Measurements from ENCODE around the gene POLR3E.

The POLR3E gene

GRCh38 chr16:22374311-22375116 lies 77.3 kb downstream of the POLR3E start, which contains the start of gene CDR2:
Gene CDR2 (minus strand): TSS chr16:22374619. CDS start chr16:22374309, 310 bp downstream.
- H3K4ac ChIP-seq (ENCODE audit: low read depth, low read length), result peak within 1 kb of the TSS; percentile 96
- no peak within 1 kb of the TSS for H4K8ac ChIP-seq (ENCODE audit: low read depth, low read length)
- H4K5ac ChIP-seq (ENCODE audit: low read length), result no peak within 1 kb of the TSS
- no CpG with 5 or more reads among the region's 96 CpGs for WGBS (ENCODE audit: extremely low coverage, insufficient coverage, low lambda C conversion rate)
- H2BK5ac ChIP-seq (ENCODE audit: low read length), result peak within 1 kb of the TSS; percentile 67
- H3K23ac ChIP-seq (ENCODE audit: low read length), result peak within 1 kb of the TSS; percentile 75
- no peaks in the 10 kb centered on the region for H3K4me1 ChIP-seq (ENCODE audit: control insufficient read depth, low read depth, low read length)
- DNase-seq, result peak; percentile 98
- peak within 1 kb of the TSS; percentile 75 for H3K4me3 ChIP-seq (ENCODE audit: low read length)
- H2AK5ac ChIP-seq (ENCODE audit: low read length), result no peak within 1 kb of the TSS
- no peaks in the 10 kb centered on the region for H3K36me3 ChIP-seq (ENCODE audit: control insufficient read depth, insufficient read depth, low read length)
- H3K27ac ChIP-seq (ENCODE audit: low read depth, low read length), result peak within 1 kb of the TSS; percentile 81
- H2BK120ac ChIP-seq (ENCODE audit: low read depth, low read length), result peak within 1 kb of the TSS; percentile 49
- peak within 1 kb of the TSS; percentile 99 for H3K4me2 ChIP-seq (ENCODE audit: low read length)
- peak within 1 kb of the TSS; percentile 86 for H3K9ac ChIP-seq (ENCODE audit: low read length)
- H2BK15ac ChIP-seq (replicated peaks; ENCODE audit: low read depth), result no peak within 1 kb of the TSS
- peak within 1 kb of the TSS; percentile 99 for H3K18ac ChIP-seq (ENCODE audit: low read length)
- peak within 1 kb of the TSS; percentile 96 for H3K56ac ChIP-seq (ENCODE audit: low read length)
- peaks cover 12% of the 10 kb centered on the region for H3K79me1 ChIP-seq (ENCODE audit: low read length)
- H3K27me3 ChIP-seq (ENCODE audit: insufficient read depth, low read length, poor library complexity), result no peaks in the 10 kb centered on the region
- peaks cover 19% of the 10 kb centered on the region for H3K79me2 ChIP-seq (ENCODE audit: control insufficient read depth, insufficient read depth, low read length)

DNA sequence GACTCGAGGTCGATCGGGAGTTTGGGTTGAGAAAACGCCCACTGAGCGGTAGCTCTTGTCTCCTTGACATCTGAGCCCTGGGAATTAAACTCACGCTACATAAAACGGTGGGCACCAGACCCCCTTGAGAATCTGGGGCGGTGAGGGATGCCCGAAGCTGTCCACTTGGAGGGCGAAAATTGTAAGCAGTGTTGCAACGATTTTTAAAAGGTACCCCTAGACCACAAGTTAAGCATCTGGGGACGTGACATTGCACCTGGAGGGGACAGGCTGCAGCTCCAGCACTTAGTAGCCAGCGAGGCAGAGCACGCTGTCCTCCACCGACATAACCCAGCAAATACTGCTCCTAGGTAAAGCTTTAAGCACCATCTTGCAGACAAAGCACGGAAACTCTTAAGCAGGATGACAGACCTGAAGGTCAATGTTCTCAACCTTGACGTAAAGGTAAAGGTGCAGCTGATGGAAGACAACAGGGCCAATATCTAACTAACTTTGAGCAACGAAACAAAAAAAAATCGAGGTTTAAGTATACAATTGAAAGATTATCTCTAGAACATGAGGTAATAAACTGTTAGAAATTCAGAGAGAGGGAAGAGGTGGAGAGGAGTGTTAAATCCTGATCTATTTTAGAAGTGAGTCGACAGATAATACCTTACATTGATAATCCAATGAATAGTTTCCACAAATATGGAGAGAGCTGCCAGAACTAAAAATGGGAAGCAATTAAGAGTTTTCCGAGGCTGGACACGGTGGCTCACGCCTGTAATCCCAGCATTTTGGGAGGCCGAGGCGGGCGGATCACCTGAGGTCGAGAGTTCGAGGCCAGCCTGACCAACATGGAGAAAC lies 78.1 kb downstream of the POLR3E start:
- Histone ChIP-seq H3K79me1 (ENCODE audit: low read length) (peaks cover 11% of the 10 kb centered on the region), H3K36me3 (ENCODE audit: control insufficient read depth, insufficient read depth, low read length) (no peaks in the 10 kb centered on the region), H4K5ac (ENCODE audit: low read length) (no peak overlapping the region), H3K18ac (ENCODE audit: low read length) (no peak overlapping the region), H3K27ac (ENCODE audit: low read depth, low read length) (no peak overlapping the region), H3K4me2 (ENCODE audit: low read length) (peak overlapping the region; percentile 99), H3K4me3 (ENCODE audit: low read length) (peak overlapping the region; percentile 72), H3K27me3 (ENCODE audit: insufficient read depth, low read length, poor library complexity) (no peaks in the 10 kb centered on the region), H3K4me1 (ENCODE audit: control insufficient read depth, low read depth, low read length) (no peaks in the 10 kb centered on the region), H2BK120ac (ENCODE audit: low read depth, low read length) (no peak overlapping the region), H3K9ac (ENCODE audit: low read length) (peak overlapping the region; percentile 86), H2BK5ac (ENCODE audit: low read length) (no peak overlapping the region), H2AK5ac (ENCODE audit: low read length) (no peak overlapping the region), H3K23ac (ENCODE audit: low read length) (no peak overlapping the region), H3K4ac (ENCODE audit: low read depth, low read length) (no peak overlapping the region), H4K8ac (ENCODE audit: low read depth, low read length) (no peak overlapping the region), H3K56ac (ENCODE audit: low read length) (peak overlapping the region; percentile 96), H2BK15ac (replicated peaks; ENCODE audit: low read depth) (no peak overlapping the region), H3K79me2 (ENCODE audit: control insufficient read depth, insufficient read depth, low read length) (peaks cover 17% of the 10 kb centered on the region)
- peak; percentile 41 for DNase-seq
- no CpG with 5 or more reads among the region's 28 CpGs for WGBS (ENCODE audit: extremely low coverage, insufficient coverage, low lambda C conversion rate)

DNA sequence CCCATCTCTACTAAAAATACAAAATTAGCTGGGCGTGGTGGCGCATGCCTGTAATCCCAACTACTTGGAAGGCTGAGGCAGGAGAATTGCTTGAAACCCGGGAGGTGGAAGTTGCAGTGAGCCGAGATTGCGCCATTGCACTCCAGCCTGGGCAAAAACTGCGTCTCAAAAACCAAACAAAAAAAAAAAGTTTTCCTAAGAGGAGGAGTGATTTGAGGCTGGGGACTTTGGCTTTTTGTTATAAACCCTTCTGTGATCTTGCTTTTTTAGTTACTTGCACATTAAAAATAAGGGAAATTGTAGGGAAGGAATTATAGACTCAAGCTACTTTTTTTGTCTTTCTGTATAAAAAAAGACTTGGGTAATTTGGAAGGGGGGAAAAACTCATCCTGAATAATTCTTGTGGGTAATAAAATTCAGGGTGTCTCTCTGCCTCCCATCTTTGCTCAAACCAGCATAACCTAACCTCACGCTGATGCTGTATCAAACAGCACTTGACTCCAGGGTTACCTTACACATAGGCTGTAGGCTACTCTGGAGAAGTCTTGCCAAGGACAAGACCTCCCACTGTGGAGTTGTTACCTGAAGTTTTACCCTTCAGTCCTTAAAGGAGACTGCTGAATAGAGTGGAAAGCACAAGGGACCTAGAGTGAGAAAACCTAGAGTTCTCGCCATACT lies 78.9 kb downstream of the POLR3E start:
- Histone ChIP-seq H2BK5ac (ENCODE audit: low read length) (no peak overlapping the region), H4K5ac (ENCODE audit: low read length) (no peak overlapping the region), H3K4me3 (ENCODE audit: low read length) (no peak overlapping the region), H2BK15ac (replicated peaks; ENCODE audit: low read depth) (no peak overlapping the region), H3K18ac (ENCODE audit: low read length) (no peak overlapping the region), H4K8ac (ENCODE audit: low read depth, low read length) (no peak overlapping the region), H3K27me3 (ENCODE audit: insufficient read depth, low read length, poor library complexity) (no peaks in the 10 kb centered on the region), H3K79me2 (ENCODE audit: control insufficient read depth, insufficient read depth, low read length) (peaks cover 16% of the 10 kb centered on the region), H2AK5ac (ENCODE audit: low read length) (no peak overlapping the region), H3K9ac (ENCODE audit: low read length) (no peak overlapping the region), H3K23ac (ENCODE audit: low read length) (no peak overlapping the region), H3K79me1 (ENCODE audit: low read length) (peaks cover 10% of the 10 kb centered on the region), H3K36me3 (ENCODE audit: control insufficient read depth, insufficient read depth, low read length) (no peaks in the 10 kb centered on the region), H2BK120ac (ENCODE audit: low read depth, low read length) (no peak overlapping the region), H3K4me2 (ENCODE audit: low read length) (no peak overlapping the region), H3K56ac (ENCODE audit: low read length) (no peak overlapping the region), H3K27ac (ENCODE audit: low read depth, low read length) (no peak overlapping the region), H3K4me1 (ENCODE audit: control insufficient read depth, low read depth, low read length) (no peaks in the 10 kb centered on the region), H3K4ac (ENCODE audit: low read depth, low read length) (no peak overlapping the region)
- DNase-seq, result no peak
- no CpG with 5 or more reads among the region's 8 CpGs for WGBS (ENCODE audit: extremely low coverage, insufficient coverage, low lambda C conversion rate)

GRCh38 chr16:22379656-22380055 lies 82.4 kb downstream of the POLR3E start:
- Histone ChIP-seq H2BK5ac (ENCODE audit: low read length) (no peak overlapping the region), H3K79me2 (ENCODE audit: control insufficient read depth, insufficient read depth, low read length) (no peaks in the 10 kb centered on the region), H3K56ac (ENCODE audit: low read length) (no peak overlapping the region), H3K79me1 (ENCODE audit: low read length) (no peaks in the 10 kb centered on the region), H4K5ac (ENCODE audit: low read length) (no peak overlapping the region), H3K18ac (ENCODE audit: low read length) (no peak overlapping the region), H3K23ac (ENCODE audit: low read length) (no peak overlapping the region), H2BK15ac (replicated peaks; ENCODE audit: low read depth) (no peak overlapping the region), H3K4ac (ENCODE audit: low read depth, low read length) (no peak overlapping the region), H3K4me2 (ENCODE audit: low read length) (no peak overlapping the region), H3K4me3 (ENCODE audit: low read length) (no peak overlapping the region), H2AK5ac (ENCODE audit: low read length) (no peak overlapping the region), H3K27me3 (ENCODE audit: insufficient read depth, low read length, poor library complexity) (no peaks in the 10 kb centered on the region), H3K36me3 (ENCODE audit: control insufficient read depth, insufficient read depth, low read length) (no peaks in the 10 kb centered on the region), H3K4me1 (ENCODE audit: control insufficient read depth, low read depth, low read length) (no peaks in the 10 kb centered on the region), H3K27ac (ENCODE audit: low read depth, low read length) (no peak overlapping the region), H2BK120ac (ENCODE audit: low read depth, low read length) (no peak overlapping the region), H3K9ac (ENCODE audit: low read length) (no peak overlapping the region), H4K8ac (ENCODE audit: low read depth, low read length) (no peak overlapping the region)
- WGBS (ENCODE audit: extremely low coverage, insufficient coverage, low lambda C conversion rate), result no CpG with 5 or more reads among the region's 7 CpGs
- DNase-seq, result no peak

DNA sequence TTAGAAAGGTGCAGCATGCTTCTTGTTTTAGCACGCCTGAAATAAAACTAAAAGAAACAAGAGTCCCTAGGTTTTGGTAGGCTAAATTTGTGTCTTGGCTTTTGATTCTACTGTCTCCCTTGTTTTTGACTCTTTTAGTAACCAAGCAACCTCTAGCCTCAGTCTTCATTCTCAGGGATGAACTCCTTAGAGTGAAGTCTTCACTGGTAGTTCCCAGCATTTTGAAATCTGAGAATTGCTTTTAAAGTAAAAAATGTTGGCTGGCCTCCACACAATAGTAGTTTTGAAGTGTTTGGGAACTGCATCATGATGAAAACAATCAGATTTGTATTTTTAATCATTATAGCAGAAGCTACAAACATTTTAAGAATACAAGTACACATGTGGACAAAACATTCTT lies 83.3 kb downstream of the POLR3E start:
- Histone ChIP-seq H3K23ac (ENCODE audit: low read length) (no peak overlapping the region), H4K5ac (ENCODE audit: low read length) (no peak overlapping the region), H3K79me1 (ENCODE audit: low read length) (no peaks in the 10 kb centered on the region), H3K4me1 (ENCODE audit: control insufficient read depth, low read depth, low read length) (no peaks in the 10 kb centered on the region), H3K9ac (ENCODE audit: low read length) (no peak overlapping the region), H3K4me2 (ENCODE audit: low read length) (no peak overlapping the region), H3K4ac (ENCODE audit: low read depth, low read length) (no peak overlapping the region), H3K27me3 (ENCODE audit: insufficient read depth, low read length, poor library complexity) (no peaks in the 10 kb centered on the region), H3K4me3 (ENCODE audit: low read length) (no peak overlapping the region), H2BK120ac (ENCODE audit: low read depth, low read length) (no peak overlapping the region), H3K79me2 (ENCODE audit: control insufficient read depth, insufficient read depth, low read length) (no peaks in the 10 kb centered on the region), H2AK5ac (ENCODE audit: low read length) (no peak overlapping the region), H3K56ac (ENCODE audit: low read length) (no peak overlapping the region), H3K18ac (ENCODE audit: low read length) (no peak overlapping the region), H3K36me3 (ENCODE audit: control insufficient read depth, insufficient read depth, low read length) (no peaks in the 10 kb centered on the region), H3K27ac (ENCODE audit: low read depth, low read length) (no peak overlapping the region), H2BK15ac (replicated peaks; ENCODE audit: low read depth) (no peak overlapping the region), H2BK5ac (ENCODE audit: low read length) (no peak overlapping the region), H4K8ac (ENCODE audit: low read depth, low read length) (no peak overlapping the region)
- DNase-seq, result no peak
- no CpG with 5 or more reads among the region's 1 CpG for WGBS (ENCODE audit: extremely low coverage, insufficient coverage, low lambda C conversion rate)
